ENCODE results near the gene GASK1A. TPM values are rescaled to one million over a fixed set of nuclear protein-coding genes. Genes with fewer than 3 reads are reported as not detected.

The GASK1A gene
- polyA plus RNA-seq, 4 donors: 0.27 to 3.3 (median 1.4) TPM

DNA sequence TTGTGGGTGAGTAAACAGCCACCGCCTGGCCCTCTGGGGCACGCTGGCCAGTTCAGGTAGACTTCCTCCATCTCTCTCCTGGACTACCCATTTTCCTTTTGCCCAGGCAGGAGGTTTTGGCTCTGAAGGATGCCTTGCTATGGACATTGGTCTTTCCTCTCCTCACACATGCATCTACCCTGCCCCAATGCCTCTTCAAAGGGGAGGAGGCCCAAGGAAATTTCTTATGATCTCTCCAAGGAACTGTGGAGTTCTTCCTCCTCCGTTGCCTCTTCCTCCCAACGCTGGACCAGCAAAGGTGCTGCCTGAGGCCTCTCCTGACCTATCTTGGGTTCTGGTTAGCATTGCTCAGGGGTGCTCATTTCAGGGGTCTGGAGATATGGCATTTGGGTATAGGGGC lies 93.2 kb downstream of the GASK1A start:
- Histone ChIP-seq H3K4me1 (ENCODE audit: control insufficient read depth in 3 of 3, insufficient read depth in 2 of 3, low read depth in 1 of 3, low read length in 2 of 3) (no peaks in the 10 kb centered on the region), H3K27me3 (ENCODE audit: control insufficient read depth in 3 of 3, insufficient read depth in 3 of 3, low read length in 3 of 3) (peaks cover 0 to 2% (median 0%) of the 10 kb centered on the region in 3 donors), H3K36me3 (ENCODE audit: control insufficient read depth in 3 of 3, insufficient read depth in 2 of 3, low read depth in 1 of 3, low read length in 3 of 3) (no peaks in the 10 kb centered on the region), H3K9me3 (ENCODE audit: control insufficient read depth in 2 of 2, insufficient read depth in 1 of 2, low read depth in 1 of 2, low read length in 1 of 2) (no peaks in the 10 kb centered on the region), H3K4me3 (ENCODE audit: low read depth in 1 of 3, low read length in 3 of 3) (no peak overlapping the region), H3K27ac (ENCODE audit: low read depth in 1 of 3, low read length in 2 of 3) (no peak overlapping the region)
- 85 to 89% (median 87%) methylated on average over 4 of the region's 4 CpGs for WGBS, 3 donors
- DNase-seq (no peak), FAIRE-seq (no peak)

DNA sequence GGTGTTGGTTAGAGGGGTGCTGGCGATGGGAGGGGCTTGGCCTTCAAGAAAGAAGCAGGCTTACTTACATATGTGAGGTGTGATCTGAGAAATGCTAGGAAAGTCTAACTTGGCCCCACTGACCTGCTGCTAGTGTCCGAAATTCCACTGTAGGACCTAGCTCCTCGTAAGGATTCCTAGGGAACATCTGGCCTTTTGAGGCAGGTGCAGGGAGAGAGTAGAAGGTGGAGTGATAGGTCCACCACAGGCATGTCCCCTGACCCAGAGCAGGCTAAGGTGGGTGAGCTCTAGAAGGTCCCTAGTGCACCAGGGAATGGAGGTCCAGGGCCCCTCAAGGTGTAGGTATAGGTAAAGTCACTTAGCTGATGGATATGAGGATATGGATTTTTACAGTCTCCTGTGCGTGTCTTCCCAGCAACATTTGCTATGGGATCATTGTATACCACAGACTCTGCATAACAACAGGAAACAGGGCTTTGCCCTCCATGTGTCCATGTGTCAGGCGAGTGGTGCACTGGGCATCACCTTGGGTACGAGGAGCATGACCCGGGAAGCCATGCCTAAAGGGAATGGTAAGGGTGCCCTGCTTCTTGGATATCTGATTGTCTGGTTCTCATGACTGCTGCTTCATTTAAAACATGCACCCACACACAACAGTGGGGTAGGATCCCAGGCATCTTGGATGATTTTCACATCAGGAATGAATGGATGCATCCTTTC lies 94.2 kb downstream of the GASK1A start:
- FAIRE-seq: no peak
- Histone ChIP-seq H3K4me1 (ENCODE audit: control insufficient read depth in 3 of 3, insufficient read depth in 2 of 3, low read depth in 1 of 3, low read length in 2 of 3) (no peaks in the 10 kb centered on the region), H3K27ac (ENCODE audit: low read depth in 1 of 3, low read length in 2 of 3) (no peak overlapping the region), H3K4me3 (ENCODE audit: low read depth in 1 of 3, low read length in 3 of 3) (no peak overlapping the region), H3K36me3 (ENCODE audit: control insufficient read depth in 3 of 3, insufficient read depth in 2 of 3, low read depth in 1 of 3, low read length in 3 of 3) (no peaks in the 10 kb centered on the region), H3K27me3 (ENCODE audit: control insufficient read depth in 3 of 3, insufficient read depth in 3 of 3, low read length in 3 of 3) (peaks cover 0 to 2% (median 0%) of the 10 kb centered on the region in 3 donors), H3K9me3 (ENCODE audit: control insufficient read depth in 2 of 2, insufficient read depth in 1 of 2, low read depth in 1 of 2, low read length in 1 of 2) (peaks cover 0 to under 1% of the 10 kb centered on the region in 2 donors)
- DNase-seq: no peak
- 84 to 91% (median 87%) methylated on average over 7 of the region's 7 CpGs for WGBS, 3 donors

DNA sequence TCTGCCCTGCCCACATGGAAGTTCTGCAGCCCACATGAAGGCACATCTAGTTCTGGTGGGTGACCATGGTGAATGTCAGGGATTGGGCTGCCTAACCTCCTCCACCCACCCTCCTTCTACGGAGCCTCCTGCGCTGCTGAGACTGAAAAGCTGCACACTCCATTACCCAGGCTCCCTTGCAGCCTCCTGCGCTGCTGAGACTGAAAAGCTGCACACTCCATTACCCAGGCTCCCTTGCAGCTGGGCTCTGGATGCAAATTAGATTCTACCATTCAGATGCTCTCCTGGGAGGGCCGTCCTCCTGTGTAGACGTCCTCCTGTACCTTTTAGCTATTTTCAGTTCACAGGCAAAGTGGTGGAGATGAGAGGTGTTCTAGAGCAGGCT lies 94.7 kb downstream of the GASK1A start:
- DNase-seq: no peak
- Histone ChIP-seq H3K9me3 (ENCODE audit: control insufficient read depth in 2 of 2, insufficient read depth in 1 of 2, low read depth in 1 of 2, low read length in 1 of 2) (peaks cover 0 to 2% of the 10 kb centered on the region in 2 donors), H3K36me3 (ENCODE audit: control insufficient read depth in 3 of 3, insufficient read depth in 2 of 3, low read depth in 1 of 3, low read length in 3 of 3) (no peaks in the 10 kb centered on the region), H3K27me3 (ENCODE audit: control insufficient read depth in 3 of 3, insufficient read depth in 3 of 3, low read length in 3 of 3) (peaks cover 0 to 2% (median 0%) of the 10 kb centered on the region in 3 donors), H3K27ac (ENCODE audit: low read depth in 1 of 3, low read length in 2 of 3) (no peak overlapping the region), H3K4me1 (ENCODE audit: control insufficient read depth in 3 of 3, insufficient read depth in 2 of 3, low read depth in 1 of 3, low read length in 2 of 3) (no peaks in the 10 kb centered on the region), H3K4me3 (ENCODE audit: low read depth in 1 of 3, low read length in 3 of 3) (no peak overlapping the region)
- FAIRE-seq: no peak
- 79 to 81% (median 81%) methylated on average over 5 of the region's 5 CpGs for WGBS, 3 donors

DNA sequence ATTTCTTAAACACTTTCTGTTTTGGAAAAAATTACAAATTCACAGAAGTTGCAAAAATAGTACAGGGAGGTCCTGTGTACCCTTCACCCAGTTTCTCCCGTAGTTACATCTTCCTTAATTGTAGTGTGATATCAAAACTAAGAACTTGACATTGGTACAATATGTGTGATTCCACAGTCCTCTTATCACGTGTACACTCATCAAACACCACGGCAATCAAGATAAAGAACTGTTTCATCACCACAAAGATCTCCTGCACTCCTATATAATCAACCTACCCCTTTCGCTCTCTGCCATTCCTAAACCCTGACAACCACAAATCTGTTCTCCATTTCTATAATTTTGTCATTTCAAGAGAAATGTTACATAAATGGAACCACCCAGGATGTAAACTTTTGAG lies 95.4 kb downstream of the GASK1A start:
- WGBS, 3 donors: 32 to 58% (median 38%) methylated on average over 4 of the region's 4 CpGs
- peaks cover 0 to 2% of the 10 kb centered on the region in 2 donors for H3K9me3 ChIP-seq (ENCODE audit: control insufficient read depth in 2 of 2, insufficient read depth in 1 of 2, low read depth in 1 of 2, low read length in 1 of 2)
- DNase-seq (no peak), FAIRE-seq (no peak)
- H3K4me3 ChIP-seq (ENCODE audit: low read depth in 1 of 3, low read length in 3 of 3): no peak overlapping the region
- H3K27me3 ChIP-seq (ENCODE audit: control insufficient read depth in 3 of 3, insufficient read depth in 3 of 3, low read length in 3 of 3): peaks cover 0 to 2% (median 0%) of the 10 kb centered on the region in 3 donors
- H3K36me3 ChIP-seq (ENCODE audit: control insufficient read depth in 3 of 3, insufficient read depth in 2 of 3, low read depth in 1 of 3, low read length in 3 of 3): peaks cover 0 to 2% (median 0%) of the 10 kb centered on the region in 3 donors
- no peaks in the 10 kb centered on the region for H3K4me1 ChIP-seq (ENCODE audit: control insufficient read depth in 3 of 3, insufficient read depth in 2 of 3, low read depth in 1 of 3, low read length in 2 of 3)
- no peak overlapping the region for H3K27ac ChIP-seq (ENCODE audit: low read depth in 1 of 3, low read length in 2 of 3)

DNA sequence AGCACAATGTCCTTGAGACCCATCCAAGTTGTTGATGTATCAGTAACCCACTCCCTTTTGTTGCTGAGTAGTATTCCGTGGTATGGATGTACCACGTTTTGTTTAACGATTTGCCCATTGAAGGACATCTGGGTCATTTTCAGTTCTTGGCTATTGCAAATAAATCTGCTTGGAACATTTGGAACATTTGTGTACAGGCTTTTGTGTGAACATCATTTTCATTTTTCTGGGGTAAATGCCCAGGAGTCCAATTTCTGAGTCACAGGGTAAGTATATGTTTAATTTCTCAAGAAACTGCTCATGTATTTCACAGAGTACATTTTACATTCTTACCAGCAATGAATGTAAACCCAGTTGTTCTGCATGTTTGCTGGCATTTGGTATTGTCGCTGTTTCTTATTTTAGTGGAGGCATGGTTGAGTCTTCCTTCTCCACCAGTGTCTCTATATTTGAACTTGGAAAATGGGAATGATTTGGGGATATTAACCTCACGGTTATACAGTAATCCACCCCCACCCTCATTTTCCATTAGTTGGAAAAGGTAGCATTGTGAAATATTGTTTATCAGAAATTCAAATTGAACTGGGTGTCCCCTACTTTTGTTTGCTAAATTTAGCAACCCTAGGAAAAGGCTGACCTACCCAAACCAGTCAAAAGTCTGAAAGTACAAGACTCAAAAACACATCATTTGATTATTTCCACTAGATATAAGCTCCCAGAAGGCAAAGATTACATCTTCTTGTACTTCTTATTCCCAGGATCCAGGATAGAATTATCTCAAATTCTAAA lies 96.0 kb downstream of the GASK1A start:
- 85 to 90% (median 89%) methylated on average over 5 of the region's 5 CpGs for WGBS, 3 donors
- Histone ChIP-seq H3K4me3 (ENCODE audit: low read depth in 1 of 3, low read length in 3 of 3) (no peak overlapping the region), H3K36me3 (ENCODE audit: control insufficient read depth in 3 of 3, insufficient read depth in 2 of 3, low read depth in 1 of 3, low read length in 3 of 3) (peaks cover 0 to 8% (median 0%) of the 10 kb centered on the region in 3 donors), H3K4me1 (ENCODE audit: control insufficient read depth in 3 of 3, insufficient read depth in 2 of 3, low read depth in 1 of 3, low read length in 2 of 3) (no peaks in the 10 kb centered on the region), H3K27me3 (ENCODE audit: control insufficient read depth in 3 of 3, insufficient read depth in 3 of 3, low read length in 3 of 3) (peaks cover 0 to 2% (median 0%) of the 10 kb centered on the region in 3 donors), H3K9me3 (ENCODE audit: control insufficient read depth in 2 of 2, insufficient read depth in 1 of 2, low read depth in 1 of 2, low read length in 1 of 2) (peaks cover 0 to 2% of the 10 kb centered on the region in 2 donors), H3K27ac (ENCODE audit: low read depth in 1 of 3, low read length in 2 of 3) (no peak overlapping the region)
- FAIRE-seq: no peak
- DNase-seq: no peak

DNA sequence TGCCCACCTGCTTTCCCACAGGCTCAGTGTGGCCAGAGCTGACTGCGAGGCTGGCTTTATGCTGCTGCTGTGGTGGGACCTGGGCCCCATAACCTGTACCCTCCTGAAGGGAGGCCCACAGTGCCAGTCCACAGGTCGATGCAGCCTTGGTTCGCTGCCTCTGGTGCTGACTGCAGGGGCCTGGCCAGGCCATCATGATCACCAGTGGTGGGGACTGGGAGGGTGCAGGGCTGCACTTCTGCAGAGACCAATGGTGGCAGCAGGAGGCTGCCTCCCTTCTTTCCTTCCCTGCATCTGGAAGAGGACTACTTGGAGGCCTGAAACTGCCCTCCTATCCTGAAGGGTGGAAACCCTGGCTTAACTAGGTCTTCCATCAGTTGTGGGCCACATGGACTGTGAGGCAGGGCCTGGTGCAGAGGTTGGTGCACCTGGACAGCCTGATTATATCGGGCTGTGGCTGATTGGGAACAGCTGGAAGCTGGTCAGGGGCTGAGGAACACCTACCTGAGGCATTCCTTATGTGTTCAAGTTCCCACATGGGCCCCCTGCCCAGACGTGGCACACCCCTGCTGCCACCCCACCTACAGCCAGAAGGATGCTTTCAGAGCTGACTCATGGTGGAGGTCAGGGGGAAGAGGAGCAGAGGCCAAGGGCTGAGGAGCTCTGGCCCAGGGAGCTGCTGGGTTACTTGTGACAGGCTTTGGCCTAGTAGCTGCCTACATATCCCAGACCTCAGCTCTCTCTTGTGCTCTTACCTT lies 97.0 kb downstream of the GASK1A start:
- Histone ChIP-seq H3K36me3 (ENCODE audit: control insufficient read depth in 3 of 3, insufficient read depth in 2 of 3, low read depth in 1 of 3, low read length in 3 of 3) (peaks cover 0 to 18% (median 0%) of the 10 kb centered on the region in 3 donors), H3K27me3 (ENCODE audit: control insufficient read depth in 3 of 3, insufficient read depth in 3 of 3, low read length in 3 of 3) (peaks cover 0 to 2% (median 0%) of the 10 kb centered on the region in 3 donors), H3K9me3 (ENCODE audit: control insufficient read depth in 2 of 2, insufficient read depth in 1 of 2, low read depth in 1 of 2, low read length in 1 of 2) (peaks cover 0 to 2% of the 10 kb centered on the region in 2 donors), H3K4me3 (ENCODE audit: low read depth in 1 of 3, low read length in 3 of 3) (no peak overlapping the region), H3K4me1 (ENCODE audit: control insufficient read depth in 3 of 3, insufficient read depth in 2 of 3, low read depth in 1 of 3, low read length in 2 of 3) (no peaks in the 10 kb centered on the region), H3K27ac (ENCODE audit: low read depth in 1 of 3, low read length in 2 of 3) (no peak overlapping the region)
- FAIRE-seq (no peak), DNase-seq (no peak)
- WGBS, 3 donors: 66 to 70% (median 69%) methylated on average over 5 of the region's 5 CpGs

DNA sequence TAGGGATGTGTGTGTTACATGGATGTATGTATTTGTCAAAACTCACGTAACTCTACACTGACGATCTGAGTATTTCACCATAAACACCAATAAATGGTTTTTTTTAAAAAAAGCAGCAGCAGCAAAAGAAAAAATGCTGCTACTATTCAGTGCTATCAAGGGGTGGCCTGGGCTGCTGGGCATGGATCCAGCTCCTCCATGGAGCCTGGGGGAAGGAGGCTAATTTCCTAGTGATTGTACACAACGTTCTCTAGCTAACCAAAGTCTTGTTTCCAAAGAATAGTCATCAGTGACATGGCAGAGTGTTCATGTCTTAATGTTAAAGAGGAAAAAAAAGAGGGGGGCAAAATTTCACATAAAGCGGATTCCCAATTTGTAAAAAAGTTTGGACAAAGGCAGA lies 97.7 kb downstream of the GASK1A start:
- H3K4me3 ChIP-seq (ENCODE audit: low read depth in 1 of 3, low read length in 3 of 3): no peak overlapping the region
- no peaks in the 10 kb centered on the region for H3K4me1 ChIP-seq (ENCODE audit: control insufficient read depth in 3 of 3, insufficient read depth in 2 of 3, low read depth in 1 of 3, low read length in 2 of 3)
- 80 to 86% (median 83%) methylated on average over 4 of the region's 4 CpGs for WGBS, 3 donors
- H3K27ac ChIP-seq (ENCODE audit: low read depth in 1 of 3, low read length in 2 of 3): no peak overlapping the region
- H3K36me3 ChIP-seq (ENCODE audit: control insufficient read depth in 3 of 3, insufficient read depth in 2 of 3, low read depth in 1 of 3, low read length in 3 of 3): peaks cover 0 to 26% (median 0%) of the 10 kb centered on the region in 3 donors
- H3K9me3 ChIP-seq (ENCODE audit: control insufficient read depth in 2 of 2, insufficient read depth in 1 of 2, low read depth in 1 of 2, low read length in 1 of 2): peaks cover 0 to 6% of the 10 kb centered on the region in 2 donors
- DNase-seq (no peak), FAIRE-seq (no peak)
- no peaks in the 10 kb centered on the region for H3K27me3 ChIP-seq (ENCODE audit: control insufficient read depth in 3 of 3, insufficient read depth in 3 of 3, low read length in 3 of 3)

DNA sequence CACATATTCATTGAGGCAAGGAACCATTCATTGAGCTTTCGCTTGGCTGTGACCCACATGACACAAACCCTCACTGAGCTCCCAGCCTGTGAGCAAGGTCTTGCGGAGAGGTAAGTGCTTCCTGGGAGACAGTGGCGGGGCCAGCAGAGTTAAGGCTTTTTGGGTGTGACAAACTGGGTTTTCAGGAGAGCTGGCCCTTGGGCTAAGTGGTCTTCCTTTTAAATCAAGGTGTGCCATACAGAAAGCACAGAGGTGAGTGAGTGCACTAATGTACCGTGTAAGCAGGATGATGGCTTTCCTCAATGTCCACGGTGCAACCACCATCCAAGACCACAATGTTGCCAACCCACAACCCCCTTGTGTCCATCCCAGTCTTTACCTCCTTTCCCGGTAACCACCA lies 98.2 kb downstream of the GASK1A start:
- no peak overlapping the region for H3K27ac ChIP-seq (ENCODE audit: low read depth in 1 of 3, low read length in 2 of 3)
- DNase-seq (no peak), FAIRE-seq (no peak)
- H3K27me3 ChIP-seq (ENCODE audit: control insufficient read depth in 3 of 3, insufficient read depth in 3 of 3, low read length in 3 of 3): no peaks in the 10 kb centered on the region
- H3K4me3 ChIP-seq (ENCODE audit: low read depth in 1 of 3, low read length in 3 of 3): no peak overlapping the region
- peaks cover 0 to 8% of the 10 kb centered on the region in 2 donors for H3K9me3 ChIP-seq (ENCODE audit: control insufficient read depth in 2 of 2, insufficient read depth in 1 of 2, low read depth in 1 of 2, low read length in 1 of 2)
- WGBS, 3 donors: 94 to 99% (median 97%) methylated on average over 6 of the region's 6 CpGs
- no peaks in the 10 kb centered on the region for H3K4me1 ChIP-seq (ENCODE audit: control insufficient read depth in 3 of 3, insufficient read depth in 2 of 3, low read depth in 1 of 3, low read length in 2 of 3)
- peaks cover 0 to 26% (median 0%) of the 10 kb centered on the region in 3 donors for H3K36me3 ChIP-seq (ENCODE audit: control insufficient read depth in 3 of 3, insufficient read depth in 2 of 3, low read depth in 1 of 3, low read length in 3 of 3)

All from small intestine (tissue), 7 donors.